ENCODE measurements around the gene RBM4. TPM values are rescaled to one million over a fixed set of nuclear protein-coding genes. Genes with fewer than 3 reads are reported as not detected.
"Not testable (repeated sequence)": the region's sequence is repeated elsewhere in the genome, so short reads cannot be mapped to it uniquely, and the experiment has no call there.

The RBM4 gene
- total RNA-seq: 123 and 131 TPM in 2 replicates

- intact Hi-C loops (cut with micrococcal nuclease): loop anchor here (1.0 to 2.0 kb wide), 3 partner anchors 22 to 46 kb away; partner anchors contain the start of genes CCDC87, CCS, RBM14 and RBM4B
Observed at GRCh38 chr11:66638177-66639065, at the start of gene RBM4. TSS of gene RBM4 (plus strand) at chr11:66638703. CDS start at chr11:66639712, 1,009 bp downstream.

GRCh38 chr11:66589315-66589714 is 49.2 kb upstream of the RBM4 start:
- intact Hi-C loops (cut with micrococcal nuclease): not testable (repeated sequence)

GRCh38 chr11:66589996-66590675 is 48.4 kb upstream of the RBM4 start:
- intact Hi-C loops (cut with micrococcal nuclease): loop anchor here (10.0 kb wide), 1 partner anchor 365 kb away; the partner anchor contains the start of gene PC

GRCh38 chr11:66591175-66591574 is 47.3 kb upstream of the RBM4 start:
- intact Hi-C loops (cut with micrococcal nuclease): loop anchor here (10.0 kb wide), 1 partner anchor 364 kb away; the partner anchor contains the start of gene PC

- intact Hi-C loops (cut with micrococcal nuclease): loop anchor here (1.0 to 10.0 kb wide), 6 partner anchors 13 to 362 kb away; partner anchors contain the start of genes ACTN3, PC, RBM14 and RBM4
Observed at GRCh38 chr11:66592457-66593302, 45.8 kb upstream of the RBM4 start, which contains the start of the genes CCDC87 and CCS. TSS of gene CCDC87 (minus strand) at chr11:66593063. CDS start at chr11:66593015, 48 bp downstream. TSS of gene CCS (plus strand) at chr11:66593185. CDS start at chr11:66593262, 77 bp downstream.

- intact Hi-C loops (cut with micrococcal nuclease): loop anchor here (1.0 to 10.0 kb wide), 6 partner anchors 14 to 362 kb away; partner anchors contain the start of genes ACTN3, PC, RBM14 and RBM4
Observed at GRCh38 chr11:66593303-66593635, 45.2 kb upstream of the RBM4 start.

GRCh38 chr11:66593650-66594049 is 44.9 kb upstream of the RBM4 start:
- intact Hi-C loops (cut with micrococcal nuclease): loop anchor here (1.0 to 10.0 kb wide), 6 partner anchors 14 to 361 kb away; partner anchors contain the start of genes ACTN3, PC, RBM14 and RBM4

- intact Hi-C loops (cut with micrococcal nuclease): loop anchor here (10.0 kb wide), 1 partner anchor 359 kb away; the partner anchor contains the start of gene PC
Observed at GRCh38 chr11:66595245-66595904, 43.1 kb upstream of the RBM4 start.

- intact Hi-C loops (cut with micrococcal nuclease): loop anchor here (10.0 kb wide), 1 partner anchor 356 kb away; the partner anchor contains the start of gene PC
Observed at GRCh38 chr11:66598993-66599392, 39.5 kb upstream of the RBM4 start.

- intact Hi-C loops (cut with micrococcal nuclease): no loop called here
Observed at GRCh38 chr11:66600219-66600618, 38.3 kb upstream of the RBM4 start.

- intact Hi-C loops (cut with micrococcal nuclease): no loop called here
Observed at GRCh38 chr11:66600631-66601233, 37.8 kb upstream of the RBM4 start.

GRCh38 chr11:66603072-66603471 is 35.4 kb upstream of the RBM4 start:
- intact Hi-C loops (cut with micrococcal nuclease): no loop called here

- intact Hi-C loops (cut with micrococcal nuclease): no loop called here
Observed at GRCh38 chr11:66604155-66604554, 34.3 kb upstream of the RBM4 start.

- intact Hi-C loops (cut with micrococcal nuclease): not testable (repeated sequence)
Observed at GRCh38 chr11:66606608-66607007, 31.9 kb upstream of the RBM4 start.

- intact Hi-C loops (cut with micrococcal nuclease): no loop called here
Observed at GRCh38 chr11:66607126-66607834, 31.2 kb upstream of the RBM4 start.

GRCh38 chr11:66609721-66610617 is 28.5 kb upstream of the RBM4 start:
- intact Hi-C loops (cut with micrococcal nuclease): loop anchor here (10.0 kb wide), 1 partner anchor 135 kb away; a partner anchor contains a TSS

- intact Hi-C loops (cut with micrococcal nuclease): loop anchor here (10.0 kb wide), 1 partner anchor 132 kb away; a partner anchor contains a TSS
Observed at GRCh38 chr11:66612458-66612857, 26.0 kb upstream of the RBM4 start.

- intact Hi-C loops (cut with micrococcal nuclease): loop anchor here (10.0 kb wide), 1 partner anchor 131 kb away; a partner anchor contains a TSS
Observed at GRCh38 chr11:66614073-66614472, 24.4 kb upstream of the RBM4 start.

Measured in T-helper 2 cell treated with Interferon-gamma antibody and Interleukin-4, amounts not matched to agents 100 ng/mL and 5 ng/mL, for 36 hours (primary cell).